DOHH2 (cell line): ENCODE measurements around the gene ZNF697.

ENCODE experiments used
- H3F3A ChIP-seq: fragments of 200-600 bp; sonication (generic), shearing (Covaris generic); 2 replicates; pipeline ENCODE4 v1.6.0; 2016; ENCODE audit warnings: antibody characterized with exemption, mild to moderate bottlenecking; ENCODE audit not compliant: control insufficient read depth, insufficient read depth
- H3K27ac ChIP-seq: fragments of 200-600 bp; sonication (generic); 2 replicates; pipeline ENCODE4 v1.5.1; 2014; ENCODE audit warnings: low read depth, mild to moderate bottlenecking, low read length, moderate library complexity
- H3K27me3 ChIP-seq: fragments of 200-600 bp; sonication (generic); 2 replicates; pipeline ENCODE4 v1.6.1; 2014; ENCODE audit warnings: mild to moderate bottlenecking, low read length, mixed read lengths; ENCODE audit not compliant: control insufficient read depth
- H3K36me3 ChIP-seq: fragments of 200-600 bp; sonication (generic); 2 replicates; pipeline ENCODE4 v1.6.1; 2014; ENCODE audit warnings: mild to moderate bottlenecking, low read length, moderate library complexity, mixed read lengths; ENCODE audit not compliant: control insufficient read depth
- H3K4me1 ChIP-seq: fragments of 200-600 bp; sonication (generic); 2 replicates; pipeline ENCODE4 v1.6.1; 2014; ENCODE audit warnings: mild to moderate bottlenecking, low read length, mixed read lengths; ENCODE audit not compliant: control insufficient read depth
- H3K4me2 ChIP-seq: fragments of 200-600 bp; sonication (generic); 2 replicates; pipeline ENCODE4 v1.6.0; 2014; ENCODE audit warnings: mild to moderate bottlenecking, low read length, moderate library complexity
- H3K4me3 ChIP-seq: fragments of 200-600 bp; sonication (generic); 2 replicates; pipeline ENCODE4 v1.5.1; 2014; ENCODE audit warnings: mild to moderate bottlenecking, low read length, mixed read lengths
- H3K79me2 ChIP-seq: fragments of 200-600 bp; sonication (generic); 2 replicates; pipeline ENCODE4 v1.6.1; 2014; ENCODE audit warnings: mild to moderate bottlenecking, low read length, mixed read lengths; ENCODE audit not compliant: control insufficient read depth
- H3K9me2 ChIP-seq: fragments of 200-600 bp; sonication (generic); replicated peaks from 2 replicates; pipeline ENCODE4 v1.6.1; 2014; ENCODE audit warnings: mild to moderate bottlenecking, low read length, mixed read lengths; ENCODE audit not compliant: control insufficient read depth
- H3K9me3 ChIP-seq: fragments of 200-600 bp; sonication (generic); 2 replicates; pipeline ENCODE4 v1.6.1; 2014; ENCODE audit warnings: antibody characterized with exemption, low read length, mixed read lengths; ENCODE audit not compliant: control insufficient read depth, insufficient read depth
- H4K20me1 ChIP-seq: fragments of 200-600 bp; sonication (generic); 2 replicates; pipeline ENCODE4 v1.6.0; 2014; ENCODE audit warnings: low read depth, mild to moderate bottlenecking, antibody characterized with exemption, low read length, moderate library complexity; ENCODE audit not compliant: control insufficient read depth, insufficient read depth
- CTCF ChIP-seq: fragments of 200-600 bp; sonication (generic); IDR thresholded peaks from one replicate; pipeline ENCODE4 v1.5.1; 2014; ENCODE audit warnings: antibody characterized with exemption, mild to moderate bottlenecking, low read depth, low read length; ENCODE audit not compliant: poor library complexity, severe bottlenecking
- EZH2phosphoT487 ChIP-seq: fragments of 200-600 bp; sonication (generic); IDR thresholded peaks from 2 replicates; pipeline ENCODE4 v1.6.1; 2017; ENCODE audit warnings: borderline replicate concordance, mild to moderate bottlenecking, antibody characterized with exemption, low read length, moderate library complexity, mixed read lengths

Gene ZNF697

GRCh38 chr1:119651133-119651532, 3.1 kb upstream of the ZNF697 start:
- Histone ChIP-seq H3K4me2 (no peak overlapping the region), H3K4me3 (no peak overlapping the region), H3F3A (no peaks in the 10 kb centered on the region), H3K27ac (no peak overlapping the region), H3K4me1 (no peaks in the 10 kb centered on the region), H3K9me2 (no peaks in the 10 kb centered on the region), H4K20me1 (no peaks in the 10 kb centered on the region), H3K36me3 (no peaks in the 10 kb centered on the region), H3K9me3 (no peaks in the 10 kb centered on the region), H3K79me2 (no peaks in the 10 kb centered on the region), H3K27me3 (peaks cover 18% of the 10 kb centered on the region)
- TF ChIP-seq EZH2phosphoT487 (no peak), CTCF (no peak)

- Histone ChIP-seq H3K27me3 (peaks cover 19% of the 10 kb centered on the region), H3K4me1 (no peaks in the 10 kb centered on the region), H3F3A (no peaks in the 10 kb centered on the region), H3K4me3 (no peak overlapping the region), H3K36me3 (no peaks in the 10 kb centered on the region), H3K79me2 (no peaks in the 10 kb centered on the region), H3K9me3 (no peaks in the 10 kb centered on the region), H4K20me1 (no peaks in the 10 kb centered on the region), H3K9me2 (no peaks in the 10 kb centered on the region), H3K27ac (no peak overlapping the region), H3K4me2 (no peak overlapping the region)
- TF ChIP-seq CTCF (no peak), EZH2phosphoT487 (no peak)
Measured at GRCh38 chr1:119648620-119649004, 546 bp upstream of the ZNF697 start.

- Histone ChIP-seq H3K9me2 (no peaks in the 10 kb centered on the region), H4K20me1 (no peaks in the 10 kb centered on the region), H3K27me3 (peaks cover 20% of the 10 kb centered on the region), H3K4me1 (no peaks in the 10 kb centered on the region), H3F3A (no peaks in the 10 kb centered on the region), H3K4me3 (no peak overlapping the region), H3K79me2 (no peaks in the 10 kb centered on the region), H3K36me3 (no peaks in the 10 kb centered on the region), H3K4me2 (no peak overlapping the region), H3K9me3 (no peaks in the 10 kb centered on the region), H3K27ac (no peak overlapping the region)
- no peak for TF ChIP-seq CTCF
- TF ChIP-seq EZH2phosphoT487 = no peak
Measured at GRCh38 chr1:119647228-119647733, 785 bp downstream of the ZNF697 start.
